Natural killer cell (primary cell): ENCODE data around the gene TBC1D22A. TPM values are rescaled to one million over a fixed set of nuclear protein-coding genes. Genes with fewer than 3 reads are reported as not detected.

Source experiments
- ATAC-seq, 3 donors: fragments of 150-1000 bp in 2 of 3; fragments of 200-7000 bp in 1 of 3; cut with Tn5 transposase; 1 replicate in 1 of 3; 2 replicates in 2 of 3; pipeline ENCODE4 v1.10.0; 2021; ENCODE audit warnings: mild to moderate bottlenecking in 2 of 3, moderate library complexity in 2 of 3
- DNase-seq, 2 donors: peaks; one replicate each; pipeline versions ENCODE4 v3.0.0 to v3.0.0-alpha.2; 2013 to 2021; ENCODE audit warnings: mixed read lengths in 1 of 2
- H3K27ac ChIP-seq: one replicate; pipeline ENCODE4 v1.5.1; 2013; ENCODE audit warnings: mild to moderate bottlenecking, low read length
- H3K27me3 ChIP-seq: one replicate; pipeline ENCODE4 v1.6.1; 2013; ENCODE audit warnings: low read length; ENCODE audit not compliant: control insufficient read depth, insufficient read depth
- H3K36me3 ChIP-seq: one replicate; pipeline ENCODE4 v1.6.1; 2013; ENCODE audit warnings: low read length; ENCODE audit not compliant: control insufficient read depth, insufficient read depth
- H3K4me1 ChIP-seq: one replicate; pipeline ENCODE4 v1.6.1; 2013; ENCODE audit warnings: low read length; ENCODE audit not compliant: control insufficient read depth, insufficient read depth
- H3K4me3 ChIP-seq: one replicate; pipeline ENCODE4 v1.5.1; 2013; ENCODE audit warnings: low read length
- H3K9me3 ChIP-seq: one replicate; pipeline ENCODE4 v1.6.1; 2013; ENCODE audit warnings: low read length; ENCODE audit not compliant: control insufficient read depth, insufficient read depth
- H3K27ac Mint-ChIP-seq, 2 donors: one replicate each; pipeline ENCODE4 v1.8.0; 2022; ENCODE audit warnings: mild to moderate bottlenecking in 2 of 2, mixed read lengths in 2 of 2, moderate library complexity in 1 of 2
- H3K27me3 Mint-ChIP-seq, 2 donors: one replicate each; pipeline ENCODE4 v1.8.0; 2022; ENCODE audit warnings: low read depth in 2 of 2, mixed read lengths in 2 of 2
- H3K36me3 Mint-ChIP-seq: one replicate; pipeline ENCODE4 v1.8.0; 2022; ENCODE audit warnings: mixed read lengths
- H3K4me1 Mint-ChIP-seq, 2 donors: one replicate each; pipeline ENCODE4 v1.8.0; 2022; ENCODE audit warnings: mixed read lengths in 2 of 2
- H3K4me3 Mint-ChIP-seq: one replicate; pipeline ENCODE4 v1.8.0; 2022; ENCODE audit warnings: mild to moderate bottlenecking, moderate library complexity, mixed read lengths
- H3K9me3 Mint-ChIP-seq, 2 donors: one replicate each; pipeline ENCODE4 v1.8.0; 2022; ENCODE audit warnings: mixed read lengths in 2 of 2
- WGBS: methylation state at CpG from one replicate; pipeline ENCODE4 v1.1.7; 2013; ENCODE audit warnings: missing lambda C conversion rate; ENCODE audit not compliant: insufficient coverage; 5-methylcytosine and 5-hydroxymethylcytosine counted together
- intact Hi-C: fragments of 100-400 bp; cut with micrococcal nuclease; formaldehyde crosslinking; loops from one replicate; pipeline ENCODE4 v1.14.2; 2022
- total RNA-seq, 4 donors: library from RNA; stranded (reverse); fragments of 120-200 nt in 1 of 4; gene quantifications; one replicate each; pipeline versions ENCODE4 v1.2.3 to v1.2.4, GENCODE V29; 2013 to 2022
- TF ChIP-seq, protein P1 (sequence below): fragments of 200-600 bp; IDR thresholded peaks from one replicate; pipeline ENCODE4 v1.8.0; 2022; ENCODE audit warnings: antibody characterized with exemption

TBC1D22A gene
- total RNA-seq, 3 donors from 2014 or later (not counting 1 experiment from before 2014, with no cell fraction given) = 47.4 to 53.7 (median 53.2) TPM

DNA sequence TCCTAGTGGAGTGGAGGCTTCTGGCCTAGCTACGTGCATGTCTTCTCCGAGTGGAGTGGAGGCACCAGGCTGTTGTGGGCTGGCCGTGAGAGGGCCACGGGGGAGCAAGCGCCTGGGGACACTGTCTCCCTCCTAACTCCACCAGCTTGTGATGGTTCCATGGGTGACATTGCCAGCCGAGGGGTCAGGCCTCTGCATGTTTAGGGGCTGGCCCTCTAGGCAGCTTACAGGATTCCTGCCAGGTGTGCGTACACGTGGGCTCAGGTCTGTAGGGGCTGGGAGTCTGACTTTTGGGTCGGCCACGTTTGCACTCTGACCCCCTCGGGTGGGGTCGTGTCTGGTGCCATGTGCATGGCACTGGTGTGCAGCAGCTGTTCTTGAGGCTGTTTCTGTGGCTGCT, 31.6 kb downstream of the TBC1D22A start:
- no peak overlapping the region for H3K4me3 ChIP-seq
- H3K27me3 ChIP-seq = no peaks in the 10 kb centered on the region
- H3K4me1 Mint-ChIP-seq = peaks cover 33 to 36% of the 10 kb centered on the region in 2 donors
- DNase-seq (no peak), ATAC-seq (no peak)
- no peaks in the 10 kb centered on the region for H3K27me3 Mint-ChIP-seq
- H3K36me3 ChIP-seq = peaks cover 53% of the 10 kb centered on the region
- no peaks in the 10 kb centered on the region for H3K9me3 Mint-ChIP-seq
- no peaks in the 10 kb centered on the region for H3K36me3 Mint-ChIP-seq
- no peak overlapping the region for H3K27ac ChIP-seq
- H3K4me1 ChIP-seq = peaks cover 43% of the 10 kb centered on the region
- intact Hi-C loops = no loop called here
- H3K9me3 ChIP-seq = no peaks in the 10 kb centered on the region
- H3K4me3 Mint-ChIP-seq = no peak overlapping the region
- TF ChIP-seq, protein P1, sequence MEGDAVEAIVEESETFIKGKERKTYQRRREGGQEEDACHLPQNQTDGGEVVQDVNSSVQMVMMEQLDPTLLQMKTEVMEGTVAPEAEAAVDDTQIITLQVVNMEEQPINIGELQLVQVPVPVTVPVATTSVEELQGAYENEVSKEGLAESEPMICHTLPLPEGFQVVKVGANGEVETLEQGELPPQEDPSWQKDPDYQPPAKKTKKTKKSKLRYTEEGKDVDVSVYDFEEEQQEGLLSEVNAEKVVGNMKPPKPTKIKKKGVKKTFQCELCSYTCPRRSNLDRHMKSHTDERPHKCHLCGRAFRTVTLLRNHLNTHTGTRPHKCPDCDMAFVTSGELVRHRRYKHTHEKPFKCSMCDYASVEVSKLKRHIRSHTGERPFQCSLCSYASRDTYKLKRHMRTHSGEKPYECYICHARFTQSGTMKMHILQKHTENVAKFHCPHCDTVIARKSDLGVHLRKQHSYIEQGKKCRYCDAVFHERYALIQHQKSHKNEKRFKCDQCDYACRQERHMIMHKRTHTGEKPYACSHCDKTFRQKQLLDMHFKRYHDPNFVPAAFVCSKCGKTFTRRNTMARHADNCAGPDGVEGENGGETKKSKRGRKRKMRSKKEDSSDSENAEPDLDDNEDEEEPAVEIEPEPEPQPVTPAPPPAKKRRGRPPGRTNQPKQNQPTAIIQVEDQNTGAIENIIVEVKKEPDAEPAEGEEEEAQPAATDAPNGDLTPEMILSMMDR = no peak
- 95% methylated on average over 12 of the region's 12 CpGs for WGBS
- peak overlapping the region; percentile 97 to 99 for H3K27ac Mint-ChIP-seq

DNA sequence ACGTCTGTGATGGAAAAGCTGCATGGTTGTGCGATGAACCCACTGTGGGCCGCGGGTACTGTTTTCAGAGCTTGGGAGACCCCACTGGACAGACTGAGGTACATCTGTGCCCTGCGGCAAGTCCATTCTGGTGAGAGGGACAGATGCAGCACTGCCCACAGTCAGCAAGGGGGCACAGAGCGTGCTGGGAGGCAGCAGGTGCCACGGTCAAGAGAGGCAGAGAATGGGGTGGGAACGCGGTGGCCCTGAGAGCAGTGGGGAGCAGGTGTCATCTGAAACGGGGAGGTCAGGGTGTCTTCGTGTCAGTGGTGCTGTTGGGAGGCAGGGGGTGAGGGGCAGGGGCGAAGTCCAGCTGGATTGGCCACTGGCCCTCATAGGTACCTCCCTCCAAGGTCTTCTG, 32.0 kb downstream of the TBC1D22A start:
- H3K4me1 ChIP-seq = peaks cover 41% of the 10 kb centered on the region
- H3K36me3 ChIP-seq = peaks cover 57% of the 10 kb centered on the region
- Mint-ChIP-seq H3K9me3 (no peaks in the 10 kb centered on the region), H3K27ac (peak overlapping the region; percentile 97 to 99), H3K36me3 (no peaks in the 10 kb centered on the region), H3K27me3 (no peaks in the 10 kb centered on the region), H3K4me3 (no peak overlapping the region), H3K4me1 (peaks cover 34 to 36% of the 10 kb centered on the region in 2 donors)
- DNase-seq = no peak
- WGBS = 96% methylated on average over 11 of the region's 12 CpGs
- no peak overlapping the region for H3K27ac ChIP-seq
- H3K27me3 ChIP-seq = no peaks in the 10 kb centered on the region
- intact Hi-C loops = no loop called here
- H3K9me3 ChIP-seq = no peaks in the 10 kb centered on the region
- ATAC-seq = no peak
- TF ChIP-seq, protein P1 = no peak
- H3K4me3 ChIP-seq = no peak overlapping the region

DNA sequence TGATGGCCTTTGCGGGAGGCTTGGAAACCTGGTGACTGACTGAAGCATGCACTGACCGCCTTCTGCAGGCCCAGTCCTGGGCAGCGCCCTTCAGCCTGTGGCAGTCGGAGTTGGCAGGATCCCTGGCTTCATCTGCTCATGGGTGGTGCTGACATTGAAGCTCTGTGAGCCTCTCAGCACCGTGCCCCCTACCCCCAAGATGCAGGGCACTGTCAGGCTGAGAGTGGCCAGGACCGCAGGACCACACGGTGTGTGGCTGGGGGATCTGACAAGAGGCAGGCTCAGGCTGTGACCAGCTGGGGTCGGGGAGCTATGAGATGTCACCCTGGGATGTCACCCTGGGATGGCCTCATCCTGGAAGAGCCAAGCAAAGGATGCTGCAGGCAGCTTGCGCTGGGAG, 32.7 kb downstream of the TBC1D22A start:
- ATAC-seq (no peak), DNase-seq (no peak)
- 98% methylated on average over 9 of the region's 9 CpGs for WGBS
- Histone ChIP-seq H3K9me3 (no peaks in the 10 kb centered on the region), H3K4me1 (peaks cover 37% of the 10 kb centered on the region), H3K27ac (no peak overlapping the region), H3K36me3 (peaks cover 64% of the 10 kb centered on the region), H3K27me3 (no peaks in the 10 kb centered on the region), H3K4me3 (no peak overlapping the region)
- no peaks in the 10 kb centered on the region for H3K27me3 Mint-ChIP-seq
- intact Hi-C loops = no loop called here
- H3K9me3 Mint-ChIP-seq = no peaks in the 10 kb centered on the region
- no peaks in the 10 kb centered on the region for H3K36me3 Mint-ChIP-seq
- H3K4me1 Mint-ChIP-seq = peaks cover 35 to 39% of the 10 kb centered on the region in 2 donors
- peak overlapping the region in 1 of 2 donors; percentile 99 for H3K27ac Mint-ChIP-seq
- H3K4me3 Mint-ChIP-seq = no peak overlapping the region
- TF ChIP-seq, protein P1 = no peak

GRCh38 chr22:46795845-46796565, 33.6 kb downstream of the TBC1D22A start:
- Histone ChIP-seq H3K4me1 (peaks cover 28% of the 10 kb centered on the region), H3K27ac (no peak overlapping the region), H3K4me3 (no peak overlapping the region), H3K9me3 (no peaks in the 10 kb centered on the region), H3K27me3 (no peaks in the 10 kb centered on the region), H3K36me3 (peaks cover 72% of the 10 kb centered on the region)
- intact Hi-C loops = no loop called here
- Mint-ChIP-seq H3K9me3 (no peaks in the 10 kb centered on the region), H3K27me3 (no peaks in the 10 kb centered on the region), H3K4me3 (no peak overlapping the region), H3K4me1 (peaks cover 27 to 32% of the 10 kb centered on the region in 2 donors), H3K36me3 (no peaks in the 10 kb centered on the region), H3K27ac (no peak overlapping the region)
- DNase-seq (no peak), ATAC-seq (no peak)
- TF ChIP-seq, protein P1 = no peak
- 91% methylated on average over 15 of the region's 15 CpGs for WGBS
